ENCODE measurements around the gene BRWD1.
A peak's percentile ranks its signal among the peaks of the same experiment; 100 is the strongest.

- TF ChIP-seq CTCF (IDR thresholded peaks at IDR 0.05) = no peak
- TF ChIP-seq POLR2AphosphoS5 (IDR thresholded peaks at IDR 0.05; ENCODE audit: insufficient read depth in 1 of 2, low read depth in 1 of 2) = peak; percentile 33 to 63
- no peak for TF ChIP-seq POLR2A (IDR thresholded peaks at IDR 0.05)
These were observed 1.1 kb downstream of the BRWD1 start for GRCh38 chr21:39312112-39313041.

Data from vagina (tissue), 2 donors.